ENCODE data around the gene SIM2. TPM values are rescaled to one million over a fixed set of nuclear protein-coding genes. Genes with fewer than 3 reads are reported as not detected.

The SIM2 gene
- total RNA-seq, 1 donor from 2014 or later: not detected

DNA sequence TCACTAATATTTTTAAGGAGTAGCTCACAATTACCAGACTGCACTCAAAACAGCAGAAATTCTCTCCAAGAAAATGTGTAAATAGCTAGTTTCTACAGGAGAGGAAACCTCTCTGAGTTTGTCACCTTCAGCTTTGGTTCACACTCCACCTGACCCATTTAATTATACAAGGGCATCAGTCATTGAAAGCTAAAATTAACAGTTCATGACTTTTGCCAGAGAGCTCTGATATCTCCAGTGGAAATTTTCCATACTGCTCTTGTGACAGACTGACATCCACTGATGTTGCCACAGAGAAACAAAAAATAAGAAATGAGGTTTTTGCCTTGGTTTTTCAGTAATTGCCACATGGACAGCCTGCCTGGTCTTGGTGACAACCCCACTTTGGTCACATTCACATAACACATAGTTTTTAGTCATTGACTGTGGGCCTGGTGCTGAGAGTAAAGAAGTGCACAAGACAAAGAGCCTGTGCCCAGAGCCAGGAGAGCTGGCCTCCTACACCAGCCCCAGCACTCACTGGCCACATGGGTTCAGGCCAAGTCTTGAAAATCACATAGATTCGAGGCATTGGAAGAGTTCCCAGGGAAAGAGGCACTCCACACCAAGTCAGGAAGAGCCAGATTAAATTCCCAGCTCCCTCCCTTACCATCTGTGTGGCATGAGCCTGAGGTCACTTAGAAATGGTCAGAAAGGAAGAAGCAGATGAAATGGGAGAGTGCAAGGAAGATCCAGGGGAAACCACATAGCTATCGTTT is 13.8 kb upstream of the SIM2 start:
- Histone ChIP-seq H3K27ac (no peak overlapping the region), H3K4me1 (no peaks in the 10 kb centered on the region), H3K9me3 (no peaks in the 10 kb centered on the region), H3K4me3 (no peak overlapping the region), H3K36me3 (no peaks in the 10 kb centered on the region), H3K27me3 (no peaks in the 10 kb centered on the region)
- no peak for TF ChIP-seq POLR2AphosphoS5 (IDR thresholded peaks at IDR 0.05; ENCODE audit: insufficient read depth in 1 of 2, low read depth in 1 of 2)
- TF ChIP-seq CTCF (IDR thresholded peaks at IDR 0.05): no peak
- no peak for TF ChIP-seq POLR2A (IDR thresholded peaks at IDR 0.05)
- intact Hi-C loops (cut with DNase I): loop anchor here (5.0 kb wide), 1 partner anchor 172 kb away; no protein-coding TSS in a partner anchor
- no peak for DNase-seq (ENCODE audit: extremely low spot score in 2 of 2)

DNA sequence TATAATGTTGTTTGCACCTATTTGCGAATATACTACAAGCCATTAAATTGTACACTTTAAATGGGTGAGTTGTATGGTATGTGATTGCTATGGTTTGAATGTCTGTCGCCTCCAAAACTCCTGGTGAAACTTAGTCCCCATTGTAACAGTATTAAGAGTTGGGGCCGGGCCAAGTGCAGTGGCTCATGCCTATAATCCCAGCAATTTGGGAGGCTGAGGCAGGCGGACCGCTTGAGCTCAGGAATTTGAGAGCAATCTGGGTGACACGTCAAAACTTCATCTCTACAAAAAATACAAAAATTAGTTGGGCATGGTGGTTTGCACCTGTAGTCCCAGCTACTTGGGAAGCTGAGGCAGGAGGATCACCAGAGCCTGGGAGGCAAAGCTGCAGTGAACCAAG is 12.0 kb upstream of the SIM2 start:
- TF ChIP-seq CTCF (IDR thresholded peaks at IDR 0.05): no peak
- no peak for TF ChIP-seq POLR2AphosphoS5 (IDR thresholded peaks at IDR 0.05; ENCODE audit: insufficient read depth in 1 of 2, low read depth in 1 of 2)
- no peak for TF ChIP-seq POLR2A (IDR thresholded peaks at IDR 0.05)
- DNase-seq (ENCODE audit: extremely low spot score in 2 of 2): no peak
- no peak overlapping the region for H3K27ac ChIP-seq

DNA sequence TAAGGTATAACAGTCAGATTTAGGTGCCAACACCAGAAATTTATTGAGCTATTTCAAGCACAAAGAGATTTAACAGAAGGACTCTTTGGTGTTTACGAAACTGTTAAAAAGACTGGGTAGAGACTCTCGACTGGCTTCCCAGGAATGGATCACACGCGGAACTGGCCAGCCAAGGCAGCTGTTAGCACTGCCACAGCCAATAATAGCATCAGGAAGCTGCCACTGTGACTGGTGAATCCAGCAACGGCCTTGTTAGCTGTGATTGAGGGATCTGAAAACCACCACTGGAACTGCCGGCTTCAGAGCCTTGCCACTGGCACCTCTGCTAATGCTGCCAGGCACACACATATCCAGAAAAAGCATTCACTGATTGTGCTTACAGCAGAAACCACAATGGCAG is 10.6 kb upstream of the SIM2 start:
- no peak for DNase-seq (ENCODE audit: extremely low spot score in 2 of 2)
- intact Hi-C loops (cut with DNase I): no loop called here
- Histone ChIP-seq H3K4me1 (no peaks in the 10 kb centered on the region), H3K36me3 (no peaks in the 10 kb centered on the region), H3K27ac (no peak overlapping the region), H3K9me3 (no peaks in the 10 kb centered on the region), H3K27me3 (peaks cover 14% of the 10 kb centered on the region), H3K4me3 (no peak overlapping the region)
- TF ChIP-seq POLR2A (IDR thresholded peaks at IDR 0.05) (no peak), POLR2AphosphoS5 (IDR thresholded peaks at IDR 0.05; ENCODE audit: insufficient read depth in 1 of 2, low read depth in 1 of 2) (no peak), CTCF (IDR thresholded peaks at IDR 0.05) (no peak)

More for the DNA sequence above, 12.0 kb upstream of the SIM2 start:
- intact Hi-C loops (cut with DNase I): no loop called here
- H3K9me3 ChIP-seq: no peaks in the 10 kb centered on the region
- no peaks in the 10 kb centered on the region for H3K27me3 ChIP-seq
- H3K36me3 ChIP-seq: no peaks in the 10 kb centered on the region
- H3K4me1 ChIP-seq: no peaks in the 10 kb centered on the region
- no peak overlapping the region for H3K4me3 ChIP-seq

- TF ChIP-seq CTCF (IDR thresholded peaks at IDR 0.05) (no peak), POLR2A (IDR thresholded peaks at IDR 0.05) (no peak), POLR2AphosphoS5 (IDR thresholded peaks at IDR 0.05; ENCODE audit: insufficient read depth in 1 of 2, low read depth in 1 of 2) (no peak)
- no peak overlapping the region for H3K4me3 ChIP-seq
- H3K27me3 ChIP-seq: peaks cover 16% of the 10 kb centered on the region
- H3K36me3 ChIP-seq: no peaks in the 10 kb centered on the region
- no peaks in the 10 kb centered on the region for H3K9me3 ChIP-seq
- no peaks in the 10 kb centered on the region for H3K4me1 ChIP-seq
- intact Hi-C loops (cut with DNase I): no loop called here
- no peak overlapping the region for H3K27ac ChIP-seq
- DNase-seq (ENCODE audit: extremely low spot score in 2 of 2): no peak
Observed at GRCh38 chr21:36689324-36689723, 9.6 kb upstream of the SIM2 start.
